GM18498 (cell line): ENCODE results near the gene CLDN4.

Experiments
- ATAC-seq: cut with Tn5 transposase; IDR thresholded peaks from one replicate; pipeline ENCODE4 v1.9.1; 2021; ENCODE audit warnings: mild to moderate bottlenecking, moderate library complexity; ENCODE audit not compliant: unreplicated experiment

Gene CLDN4

DNA sequence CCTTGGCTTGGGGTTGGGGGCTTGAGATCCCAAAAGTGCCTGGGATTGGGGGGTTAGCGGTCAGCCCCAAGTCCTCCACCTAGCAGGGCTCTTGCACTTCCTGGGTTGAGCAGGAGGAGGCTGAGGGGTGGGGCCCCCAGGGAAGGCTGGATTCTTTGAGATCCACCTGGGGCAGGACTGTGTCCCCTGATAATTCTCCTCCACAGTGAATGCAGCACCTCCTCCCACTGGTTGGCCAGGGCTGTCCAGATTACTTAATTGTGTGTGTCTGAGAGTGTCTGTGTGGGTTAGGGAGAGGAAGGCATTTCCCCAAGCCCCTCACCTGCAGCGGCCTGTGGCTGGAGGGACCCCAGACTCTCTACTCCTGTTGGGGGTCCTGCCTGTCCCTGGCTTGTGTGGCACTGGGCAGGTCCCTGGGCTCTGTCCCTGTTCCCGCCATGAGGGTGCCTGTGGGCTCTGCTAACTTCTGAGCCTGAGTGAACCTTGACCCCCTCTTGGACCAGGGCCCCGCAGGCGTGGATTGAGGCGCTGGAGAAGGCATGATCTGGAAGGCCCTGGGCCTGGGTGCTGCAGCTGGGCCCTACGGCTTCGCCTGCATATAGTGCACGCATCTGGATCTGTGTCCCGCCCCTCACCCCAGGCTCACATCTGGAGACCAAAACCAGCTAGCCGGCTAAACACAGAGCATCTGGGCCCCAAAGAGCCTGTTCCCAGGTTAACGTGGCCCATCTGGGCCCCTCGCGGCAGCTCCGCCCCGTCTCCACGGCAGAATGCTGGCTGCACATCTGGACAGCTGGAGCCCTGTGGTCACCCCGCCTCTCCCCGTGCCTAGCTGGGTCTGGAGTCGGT is 40.6 kb downstream of the CLDN4 start:
- ATAC-seq = no peak

DNA sequence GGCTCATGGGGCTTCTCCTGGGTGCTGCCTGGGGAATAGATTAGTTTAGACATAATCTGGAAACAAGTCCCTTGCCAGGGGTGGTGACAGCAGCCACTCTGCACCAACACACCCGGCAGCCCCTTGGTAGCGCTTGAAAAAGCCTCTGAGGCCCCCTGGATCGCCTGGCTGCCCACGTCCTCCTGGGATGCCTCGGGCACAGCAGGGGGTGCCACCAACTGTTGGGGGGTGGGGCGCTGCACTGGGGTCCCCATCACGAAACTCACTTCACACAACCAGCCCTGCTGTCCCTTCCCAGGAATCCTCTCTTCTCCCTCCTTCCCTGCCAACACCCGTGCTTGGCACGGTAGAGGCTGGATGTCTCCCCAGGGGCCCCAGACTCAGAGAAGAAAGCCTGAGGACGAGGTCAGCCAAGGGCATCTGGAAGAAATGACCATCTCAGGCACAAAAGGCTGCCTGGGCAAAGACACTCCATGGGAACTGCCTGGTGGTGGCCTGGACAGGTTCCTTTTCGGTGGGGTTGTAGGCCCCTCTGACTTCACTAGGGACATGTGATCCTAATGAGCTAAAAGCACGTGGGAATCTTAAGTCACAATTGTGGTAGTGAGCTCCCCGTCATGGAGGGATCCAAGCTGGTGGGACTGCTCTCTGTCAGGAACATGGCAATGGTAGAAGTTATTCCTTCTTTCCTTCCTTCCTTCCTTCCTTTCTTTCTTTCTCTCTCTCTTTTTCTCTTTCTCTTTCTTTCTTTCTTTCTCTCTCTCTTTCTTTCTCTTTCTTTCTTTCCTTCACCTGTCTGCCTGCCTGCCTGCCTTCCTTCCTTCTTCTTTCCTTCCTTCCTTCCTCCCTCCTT is 41.5 kb downstream of the CLDN4 start:
- no peak for ATAC-seq

DNA sequence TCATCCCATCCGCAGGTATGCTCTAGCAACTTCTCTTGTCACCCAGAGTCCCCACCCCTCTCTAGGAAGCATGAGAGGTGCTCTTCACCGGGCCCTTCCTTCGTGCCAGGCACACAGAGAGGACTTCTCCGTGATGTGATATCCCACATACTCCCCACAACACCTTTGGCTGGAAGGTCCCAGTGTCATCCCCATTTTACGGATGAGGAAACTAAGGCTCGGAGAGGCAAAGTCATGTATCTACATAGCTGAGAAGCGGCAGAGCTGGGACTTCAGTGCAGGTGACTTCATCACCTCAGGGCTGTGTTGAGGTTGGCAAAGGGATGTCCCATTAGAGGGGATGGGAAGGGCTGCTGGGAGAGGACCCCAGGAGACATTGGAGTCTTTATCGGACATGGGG is 45.6 kb downstream of the CLDN4 start:
- ATAC-seq = no peak

DNA sequence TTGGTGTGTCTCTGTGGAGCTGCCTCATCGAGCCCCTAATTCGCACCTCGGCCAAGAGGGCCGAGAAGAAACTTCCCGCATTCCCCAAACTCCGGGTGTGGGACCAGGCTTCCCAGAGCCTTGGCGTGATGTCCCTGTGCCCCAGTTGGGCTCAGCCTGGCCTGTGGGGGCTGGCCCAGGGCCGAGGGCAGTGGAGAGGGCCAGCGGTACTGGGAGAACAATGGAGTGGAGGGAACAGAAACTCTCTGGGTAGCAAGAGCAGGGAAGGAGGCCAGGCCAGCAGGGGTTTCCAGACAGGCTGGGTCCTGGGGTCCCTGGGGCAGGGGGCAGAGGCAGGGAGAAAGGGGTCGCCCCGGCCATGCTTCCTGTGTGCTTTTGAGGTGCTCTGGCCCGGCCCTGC is 46.2 kb downstream of the CLDN4 start:
- ATAC-seq = no peak

DNA sequence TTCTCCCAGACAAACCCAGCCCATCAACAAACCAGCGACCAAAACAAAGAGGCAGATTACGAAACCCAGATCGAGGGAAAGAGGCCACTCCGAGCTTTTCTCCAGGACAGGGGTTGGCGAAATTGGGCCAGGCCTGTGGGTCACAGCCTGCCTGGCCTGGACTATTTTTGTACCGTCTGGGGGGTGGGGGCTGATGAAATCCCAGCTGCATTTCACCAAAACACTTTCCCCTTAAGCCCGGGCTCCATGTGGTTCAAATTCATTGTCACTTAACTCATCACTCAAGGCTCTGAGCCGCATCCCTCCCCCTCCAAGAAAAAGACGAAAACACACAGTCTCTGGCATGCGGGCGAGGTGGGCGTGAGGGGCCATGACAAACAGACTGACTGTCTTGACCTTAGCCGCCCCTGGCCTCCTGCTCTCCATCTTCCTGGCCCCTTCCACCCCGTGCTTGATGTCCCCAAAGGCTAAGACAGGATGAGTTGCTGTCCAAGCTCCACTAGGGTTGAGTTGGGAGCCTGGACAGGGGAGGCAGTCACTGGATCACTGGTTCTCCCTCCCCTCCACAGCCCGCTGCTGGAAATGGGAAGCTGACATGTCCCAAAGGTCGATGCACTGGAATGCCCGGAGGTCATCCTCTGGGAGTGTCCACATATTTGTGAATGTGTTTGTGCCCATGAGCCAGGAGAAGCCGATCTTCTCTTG is 49.3 kb downstream of the CLDN4 start:
- ATAC-seq = no peak

- no peak for ATAC-seq
These were observed 50.0 kb downstream of the CLDN4 start for GRCh38 chr7:73880755-73881328.

GRCh38 chr7:73881352-73882046 is 50.7 kb downstream of the CLDN4 start:
- ATAC-seq = no peak

- no peak for ATAC-seq
These were observed 51.2 kb downstream of the CLDN4 start for GRCh38 chr7:73882047-73882402.
